GM19239 (cell line): ENCODE measurements around the gene RPL36.
"Not testable (repeated sequence)": the region's sequence is repeated elsewhere in the genome, so short reads cannot be mapped to it uniquely, and the experiment has no call there.

Experiments
- DNase-seq: peaks from one replicate; pipeline ENCODE4 v3.0.0; 2011; ENCODE audit warnings: low spot score; ENCODE audit not compliant: insufficient read length
- FAIRE-seq: peaks from 2 replicates; lab custom pipeline; 2011; peaks lifted over from hg19 to GRCh38; lab: Jason Lieb, UNC

Gene RPL36

GRCh38 chr19:5733172-5733571 is 43.1 kb downstream of the RPL36 start:
- DNase-seq, FAIRE-seq: not testable (repeated sequence)

DNA sequence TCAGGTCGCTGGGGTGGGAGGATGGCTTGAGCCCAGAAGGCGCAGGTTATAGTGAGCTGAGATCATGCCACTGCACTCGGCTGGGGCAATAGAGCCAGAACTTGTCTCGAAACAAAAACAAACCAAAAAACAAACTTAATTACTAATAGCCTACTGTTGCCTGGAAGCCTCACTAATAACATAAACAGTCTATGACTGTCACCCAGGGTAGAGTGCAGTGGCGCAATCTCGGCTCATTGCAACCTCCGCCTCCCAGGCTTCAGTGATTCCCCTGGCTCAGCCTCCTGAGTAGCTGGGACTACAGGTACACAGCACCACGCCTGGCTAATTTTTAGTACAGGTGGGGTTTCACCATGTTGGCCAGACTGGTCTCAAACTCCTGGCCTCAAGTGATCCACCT is 48.3 kb downstream of the RPL36 start:
- FAIRE-seq (no peak), DNase-seq (no peak)
